GM12878 (cell line): ENCODE measurements around the gene ATP8B1. TPM values are rescaled to one million over a fixed set of nuclear protein-coding genes. Genes with fewer than 3 reads are reported as not detected.
A peak's percentile ranks its signal among the peaks of the same experiment; 100 is the strongest.

Experiments used
- CEBPB ChIP-seq, 2 experiments: fragments of 150-350 bp in 1 of 2; IDR thresholded peaks; 2 replicates each; pipeline ENCODE4 v1.6.1; 2012 to 2014; ENCODE audit warnings: low read depth in 2 of 2, low read length in 2 of 2, borderline replicate concordance in 1 of 2, inconsistent platforms in 1 of 2
- CHD2 ChIP-seq: IDR thresholded peaks from 2 replicates; pipeline ENCODE4 v1.6.1; 2011; ENCODE audit warnings: low read depth, low read length, improper control_type of control experiment, borderline replicate concordance
- CREM ChIP-seq: IDR thresholded peaks from 2 replicates; pipeline ENCODE4 v1.6.1; 2014; ENCODE audit warnings: antibody characterized with exemption, low read depth
- GATAD2B ChIP-seq: fragments of 450-650 bp; conservative IDR thresholded peaks from 2 replicates; pipeline ENCODE4 v1.6.1; 2017; ENCODE audit warnings: low read depth, mild to moderate bottlenecking, moderate library complexity
- MTA2 ChIP-seq: fragments of 450-650 bp; IDR thresholded peaks from 2 replicates; pipeline ENCODE4 v1.6.1; 2016; ENCODE audit warnings: low read depth, mild to moderate bottlenecking, moderate library complexity
- NFYB ChIP-seq: IDR thresholded peaks from 2 replicates; pipeline ENCODE4 v1.6.1; 2011; ENCODE audit warnings: low read depth, mild to moderate bottlenecking, low read length, improper control_type of control experiment, moderate library complexity; ENCODE audit not compliant: insufficient read depth
- RUNX3 ChIP-seq: IDR thresholded peaks from 2 replicates; pipeline ENCODE4 v1.6.1; 2012; ENCODE audit warnings: low read length, inconsistent platforms
- STAT3 ChIP-seq: IDR thresholded peaks from 2 replicates; pipeline ENCODE4 v1.6.1; 2011; ENCODE audit warnings: low read depth, low read length, improper control_type of control experiment
- USF1 ChIP-seq: IDR thresholded peaks from 2 replicates; pipeline ENCODE4 v1.6.1; 2011; ENCODE audit warnings: borderline replicate concordance, low read depth, mild to moderate bottlenecking, moderate library complexity, mixed read lengths, low read length; ENCODE audit not compliant: insufficient read depth; ENCODE audit errors: extremely low read length
- YY1 ChIP-seq: IDR thresholded peaks from 2 replicates; pipeline ENCODE4 v1.6.1; 2011; ENCODE audit warnings: low read depth, mild to moderate bottlenecking, low read length
- ZNF207 ChIP-seq: fragments of 450-650 bp; IDR thresholded peaks from 2 replicates; pipeline ENCODE4 v1.6.1; 2014; ENCODE audit warnings: antibody characterized with exemption, mild to moderate bottlenecking, borderline replicate concordance
- ZNF622 ChIP-seq: fragments of 450-650 bp; IDR thresholded peaks from 2 replicates; pipeline ENCODE4 v1.6.1; 2017; ENCODE audit warnings: mild to moderate bottlenecking, inconsistent platforms
- polyA plus RNA-seq, 11 experiments: library from polyadenylated mRNA; depleted of rRNA in 4 of 11; unstranded in 6 of 11; stranded (reverse) in 5 of 11; fragments of >200 nt; fragmentation: Nextera tagmentation in 4 of 11; fragmentation: Illumina TruSeq in 1 of 11; extraction: Ambion mirVana in 4 of 11; extraction: Trizol in 1 of 11; gene quantifications; 1 replicate in 1 of 11; 2 replicates in 10 of 11; pipeline versions ENCODE4 v1.2.1 to v1.2.3, GENCODE V29; 2011 to 2016; ENCODE audit warnings: inconsistent platforms in 2 of 11, missing spikeins in 2 of 11, low read depth in 1 of 11
- total RNA-seq, 4 experiments: library from RNA; depleted of rRNA in 3 of 4; stranded (reverse); fragments of >200 nt in 3 of 4; fragmentation: Illumina TruSeq in 1 of 4; extraction: Trizol in 1 of 4; gene quantifications; 2 replicates each; pipeline versions ENCODE4 v1.2.1 to v1.2.3, GENCODE V29; 2013 to 2021
- TF ChIP-seq, protein P1 (sequence below): fragments of 450-650 bp; IDR thresholded peaks from 2 replicates; pipeline ENCODE4 v1.6.1; 2018; ENCODE audit warnings: mild to moderate bottlenecking, low read depth, moderate library complexity; ENCODE audit not compliant: partially characterized antibody
- TF ChIP-seq, protein P2 (sequence below): fragments of 450-650 bp; IDR thresholded peaks from 2 replicates; pipeline ENCODE4 v1.6.1; 2017; ENCODE audit warnings: borderline replicate concordance
- TF ChIP-seq, protein P3 (sequence below): IDR thresholded peaks from 2 replicates; pipeline ENCODE4 v1.6.1; 2011; ENCODE audit warnings: mild to moderate bottlenecking, low read depth, low read length, moderate library complexity; ENCODE audit not compliant: insufficient replicate concordance
- TF ChIP-seq, protein P4 (sequence below), 3 experiments: IDR thresholded peaks in 2 of 3; conservative IDR thresholded peaks in 1 of 3; 2 replicates each; pipeline ENCODE4 v1.5.1; 2011; ENCODE audit warnings: low read depth in 3 of 3, low read length in 3 of 3, mild to moderate bottlenecking in 3 of 3, control low read depth in 2 of 3, moderate library complexity in 2 of 3, inconsistent platforms in 1 of 3, mixed read lengths in 1 of 3; ENCODE audit not compliant: control insufficient read depth in 2 of 3, insufficient read depth in 1 of 3; ENCODE audit errors: extremely low read depth in 1 of 3

ATP8B1 gene
- total and polyA plus RNA-seq, 10 of the 15 experiments (the other 5 are each of a cell fraction or from before 2014, with no cell fraction given), result 0.03 to 0.37 (median 0.11) TPM

GRCh38 chr18:57630002-57630753 is 172.9 kb downstream of the ATP8B1 start (continued):
- TF ChIP-seq, protein P1, sequence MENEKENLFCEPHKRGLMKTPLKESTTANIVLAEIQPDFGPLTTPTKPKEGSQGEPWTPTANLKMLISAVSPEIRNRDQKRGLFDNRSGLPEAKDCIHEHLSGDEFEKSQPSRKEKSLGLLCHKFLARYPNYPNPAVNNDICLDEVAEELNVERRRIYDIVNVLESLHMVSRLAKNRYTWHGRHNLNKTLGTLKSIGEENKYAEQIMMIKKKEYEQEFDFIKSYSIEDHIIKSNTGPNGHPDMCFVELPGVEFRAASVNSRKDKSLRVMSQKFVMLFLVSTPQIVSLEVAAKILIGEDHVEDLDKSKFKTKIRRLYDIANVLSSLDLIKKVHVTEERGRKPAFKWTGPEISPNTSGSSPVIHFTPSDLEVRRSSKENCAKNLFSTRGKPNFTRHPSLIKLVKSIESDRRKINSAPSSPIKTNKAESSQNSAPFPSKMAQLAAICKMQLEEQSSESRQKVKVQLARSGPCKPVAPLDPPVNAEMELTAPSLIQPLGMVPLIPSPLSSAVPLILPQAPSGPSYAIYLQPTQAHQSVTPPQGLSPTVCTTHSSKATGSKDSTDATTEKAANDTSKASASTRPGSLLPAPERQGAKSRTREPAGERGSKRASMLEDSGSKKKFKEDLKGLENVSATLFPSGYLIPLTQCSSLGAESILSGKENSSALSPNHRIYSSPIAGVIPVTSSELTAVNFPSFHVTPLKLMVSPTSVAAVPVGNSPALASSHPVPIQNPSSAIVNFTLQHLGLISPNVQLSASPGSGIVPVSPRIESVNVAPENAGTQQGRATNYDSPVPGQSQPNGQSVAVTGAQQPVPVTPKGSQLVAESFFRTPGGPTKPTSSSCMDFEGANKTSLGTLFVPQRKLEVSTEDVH, result peak; percentile 48
- peak; percentile 84 for TF ChIP-seq GATAD2B
- TF ChIP-seq MTA2, result no peak
- no peak for TF ChIP-seq STAT3
- peak; percentile 64 for TF ChIP-seq CHD2
- TF ChIP-seq YY1, result peak; percentile 100
- TF ChIP-seq, protein P2, sequence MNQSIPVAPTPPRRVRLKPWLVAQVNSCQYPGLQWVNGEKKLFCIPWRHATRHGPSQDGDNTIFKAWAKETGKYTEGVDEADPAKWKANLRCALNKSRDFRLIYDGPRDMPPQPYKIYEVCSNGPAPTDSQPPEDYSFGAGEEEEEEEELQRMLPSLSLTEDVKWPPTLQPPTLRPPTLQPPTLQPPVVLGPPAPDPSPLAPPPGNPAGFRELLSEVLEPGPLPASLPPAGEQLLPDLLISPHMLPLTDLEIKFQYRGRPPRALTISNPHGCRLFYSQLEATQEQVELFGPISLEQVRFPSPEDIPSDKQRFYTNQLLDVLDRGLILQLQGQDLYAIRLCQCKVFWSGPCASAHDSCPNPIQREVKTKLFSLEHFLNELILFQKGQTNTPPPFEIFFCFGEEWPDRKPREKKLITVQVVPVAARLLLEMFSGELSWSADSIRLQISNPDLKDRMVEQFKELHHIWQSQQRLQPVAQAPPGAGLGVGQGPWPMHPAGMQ, result no peak
- no peak for TF ChIP-seq USF1
- TF ChIP-seq ZNF207, result peak; percentile 80; the same call in 1 of the 2 replicates
- peak; percentile 82 for TF ChIP-seq CREM
- TF ChIP-seq NFYB, result no peak
- TF ChIP-seq, protein P3, sequence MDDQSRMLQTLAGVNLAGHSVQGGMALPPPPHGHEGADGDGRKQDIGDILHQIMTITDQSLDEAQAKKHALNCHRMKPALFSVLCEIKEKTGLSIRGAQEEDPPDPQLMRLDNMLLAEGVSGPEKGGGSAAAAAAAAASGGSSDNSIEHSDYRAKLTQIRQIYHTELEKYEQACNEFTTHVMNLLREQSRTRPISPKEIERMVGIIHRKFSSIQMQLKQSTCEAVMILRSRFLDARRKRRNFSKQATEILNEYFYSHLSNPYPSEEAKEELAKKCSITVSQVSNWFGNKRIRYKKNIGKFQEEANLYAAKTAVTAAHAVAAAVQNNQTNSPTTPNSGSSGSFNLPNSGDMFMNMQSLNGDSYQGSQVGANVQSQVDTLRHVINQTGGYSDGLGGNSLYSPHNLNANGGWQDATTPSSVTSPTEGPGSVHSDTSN, result peak; percentile 4
- TF ChIP-seq ZNF622, result no peak
- no peak for TF ChIP-seq CEBPB (IDR thresholded peaks at IDR 0.05; ENCODE audit: borderline replicate concordance in 1 of 2, low read depth in 2 of 2, low read length in 2 of 2)
- TF ChIP-seq RUNX3, result peak; percentile 22; the same call in 1 of the 2 replicates
- TF ChIP-seq, protein P4, sequence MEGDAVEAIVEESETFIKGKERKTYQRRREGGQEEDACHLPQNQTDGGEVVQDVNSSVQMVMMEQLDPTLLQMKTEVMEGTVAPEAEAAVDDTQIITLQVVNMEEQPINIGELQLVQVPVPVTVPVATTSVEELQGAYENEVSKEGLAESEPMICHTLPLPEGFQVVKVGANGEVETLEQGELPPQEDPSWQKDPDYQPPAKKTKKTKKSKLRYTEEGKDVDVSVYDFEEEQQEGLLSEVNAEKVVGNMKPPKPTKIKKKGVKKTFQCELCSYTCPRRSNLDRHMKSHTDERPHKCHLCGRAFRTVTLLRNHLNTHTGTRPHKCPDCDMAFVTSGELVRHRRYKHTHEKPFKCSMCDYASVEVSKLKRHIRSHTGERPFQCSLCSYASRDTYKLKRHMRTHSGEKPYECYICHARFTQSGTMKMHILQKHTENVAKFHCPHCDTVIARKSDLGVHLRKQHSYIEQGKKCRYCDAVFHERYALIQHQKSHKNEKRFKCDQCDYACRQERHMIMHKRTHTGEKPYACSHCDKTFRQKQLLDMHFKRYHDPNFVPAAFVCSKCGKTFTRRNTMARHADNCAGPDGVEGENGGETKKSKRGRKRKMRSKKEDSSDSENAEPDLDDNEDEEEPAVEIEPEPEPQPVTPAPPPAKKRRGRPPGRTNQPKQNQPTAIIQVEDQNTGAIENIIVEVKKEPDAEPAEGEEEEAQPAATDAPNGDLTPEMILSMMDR (IDR thresholded peaks at IDR 0.05 in 2 of 3, conservative IDR thresholded peaks at IDR 0.05 in 1 of 3; ENCODE audit: control insufficient read depth in 2 of 3, extremely low read depth in 1 of 3, insufficient read depth in 1 of 3, low read depth in 3 of 3, low read length in 3 of 3), result peak; percentile 74 to 81 (median 78)
